Skeletal muscle satellite cell (primary cell): ENCODE results near the gene TSHZ2.
"Not testable (repeated sequence)": the region's sequence is repeated elsewhere in the genome, so short reads cannot be mapped to it uniquely, and the experiment has no call there.

Experiments used
- H3K27me3 ChIP-seq: 2 replicates; pipeline ENCODE4 v1.7.0; 2013; ENCODE audit warnings: low read length; ENCODE audit not compliant: control insufficient read depth, insufficient read depth
- H3K36me3 ChIP-seq: 2 replicates; pipeline ENCODE4 v1.7.0; 2013; ENCODE audit warnings: mild to moderate bottlenecking, control low read depth, low read length; ENCODE audit not compliant: insufficient read depth
- H3K4me1 ChIP-seq: 2 replicates; pipeline ENCODE4 v1.7.0; 2013; ENCODE audit warnings: low read length; ENCODE audit not compliant: control insufficient read depth, insufficient read depth
- H3K4me2 ChIP-seq: 2 replicates; pipeline ENCODE4 v1.7.0; 2013; ENCODE audit warnings: mild to moderate bottlenecking, low read length
- H3K4me3 ChIP-seq: 2 replicates; pipeline ENCODE4 v1.7.0; 2013; ENCODE audit warnings: low read length
- H3K9ac ChIP-seq: 2 replicates; pipeline ENCODE4 v1.7.0; 2013; ENCODE audit warnings: mild to moderate bottlenecking, low read depth, low read length, moderate library complexity
- H3K9me3 ChIP-seq: replicated peaks from 2 replicates; pipeline ENCODE4 v1.7.0; 2013; ENCODE audit warnings: mild to moderate bottlenecking, control low read depth, low read length

Gene TSHZ2

DNA sequence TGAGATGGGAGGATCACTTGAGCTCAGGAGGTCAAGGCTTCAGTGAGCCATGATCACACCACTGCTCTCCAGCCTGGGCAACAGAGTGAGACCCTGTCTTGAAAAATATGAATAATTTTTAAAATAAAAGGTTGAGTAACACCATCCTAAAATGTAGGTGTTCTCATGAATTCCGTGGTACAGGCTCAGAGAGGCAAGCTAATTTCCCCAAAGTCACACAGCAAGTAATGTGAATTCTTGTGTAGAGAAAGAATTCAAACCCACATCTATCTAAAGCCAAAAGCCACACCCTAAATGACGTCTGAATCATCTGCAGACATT lies 541.0 kb downstream of the TSHZ2 start:
- H3K27me3 ChIP-seq: peaks cover 2% of the 10 kb centered on the region
- no peaks in the 10 kb centered on the region for H3K9me3 ChIP-seq
- H3K9ac ChIP-seq: no peak overlapping the region
- no peaks in the 10 kb centered on the region for H3K36me3 ChIP-seq
- no peak overlapping the region for H3K4me2 ChIP-seq
- H3K4me1 ChIP-seq: no peaks in the 10 kb centered on the region
- no peak overlapping the region for H3K4me3 ChIP-seq

GRCh38 chr20:53513489-53514298 lies 541.5 kb downstream of the TSHZ2 start:
- Histone ChIP-seq H3K36me3 (no peaks in the 10 kb centered on the region), H3K27me3 (peaks cover 2% of the 10 kb centered on the region), H3K4me1 (no peaks in the 10 kb centered on the region), H3K4me2 (no peak overlapping the region), H3K9me3 (no peaks in the 10 kb centered on the region), H3K4me3 (no peak overlapping the region), H3K9ac (no peak overlapping the region)

GRCh38 chr20:53515749-53516148 lies 543.6 kb downstream of the TSHZ2 start:
- no peak overlapping the region for H3K4me2 ChIP-seq
- no peaks in the 10 kb centered on the region for H3K4me1 ChIP-seq
- no peak overlapping the region for H3K9ac ChIP-seq
- H3K36me3 ChIP-seq: no peaks in the 10 kb centered on the region
- H3K4me3 ChIP-seq: no peak overlapping the region
- no peaks in the 10 kb centered on the region for H3K9me3 ChIP-seq
- H3K27me3 ChIP-seq: peaks cover 5% of the 10 kb centered on the region

DNA sequence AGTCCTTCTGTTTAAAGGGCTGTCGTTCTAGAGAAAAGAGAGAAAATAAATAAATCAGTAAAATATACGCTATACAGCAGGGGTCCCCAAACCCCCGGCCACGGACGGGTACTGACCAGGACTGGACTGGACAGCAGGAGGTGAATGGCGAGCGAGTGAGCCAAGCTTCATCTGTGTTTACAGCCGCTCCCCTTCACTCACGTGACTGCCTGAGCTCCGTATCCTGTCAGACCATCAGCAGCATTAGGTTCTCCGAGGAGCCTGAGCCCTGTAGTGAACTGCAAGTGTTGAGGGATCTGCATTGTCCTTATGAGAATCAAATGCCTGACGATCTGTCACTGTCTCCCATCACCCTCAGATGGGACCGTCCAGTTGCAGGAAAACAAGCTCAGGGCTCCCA lies 545.0 kb downstream of the TSHZ2 start:
- Histone ChIP-seq H3K9ac (no peak overlapping the region), H3K4me1 (no peaks in the 10 kb centered on the region), H3K4me3 (no peak overlapping the region), H3K27me3 (peaks cover 5% of the 10 kb centered on the region), H3K36me3 (no peaks in the 10 kb centered on the region), H3K4me2 (peak overlapping the region; percentile 25), H3K9me3 (no peaks in the 10 kb centered on the region)

DNA sequence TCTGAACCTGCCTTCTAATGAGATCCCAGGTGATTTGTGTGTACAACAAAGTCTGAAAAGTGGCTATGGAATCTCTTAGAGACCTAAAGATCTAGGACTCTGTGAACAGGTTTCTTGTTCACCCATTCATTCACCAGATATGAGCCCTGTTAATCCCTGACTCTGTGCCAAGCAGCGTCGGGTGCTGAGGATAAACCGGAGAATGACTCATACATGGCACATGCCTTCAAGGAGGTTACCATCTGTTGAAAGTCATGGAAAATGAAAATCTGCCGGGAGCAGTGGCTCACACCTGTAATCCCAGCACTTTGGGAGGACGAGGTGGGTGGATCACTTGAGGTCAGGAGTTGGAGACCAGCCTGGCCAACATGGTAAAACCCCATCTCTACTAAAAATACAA lies 549.3 kb downstream of the TSHZ2 start:
- H3K27me3 ChIP-seq, H3K9me3 ChIP-seq, H3K4me1 ChIP-seq, H3K4me3 ChIP-seq, H3K4me2 ChIP-seq, H3K36me3 ChIP-seq, H3K9ac ChIP-seq: not testable (repeated sequence)

GRCh38 chr20:53522026-53522425 lies 549.9 kb downstream of the TSHZ2 start:
- no peak overlapping the region for H3K9ac ChIP-seq
- no peaks in the 10 kb centered on the region for H3K36me3 ChIP-seq
- H3K4me3 ChIP-seq: no peak overlapping the region
- peaks cover 4% of the 10 kb centered on the region for H3K27me3 ChIP-seq
- no peaks in the 10 kb centered on the region for H3K9me3 ChIP-seq
- H3K4me1 ChIP-seq: no peaks in the 10 kb centered on the region
- no peak overlapping the region for H3K4me2 ChIP-seq

GRCh38 chr20:53522696-53523095 lies 550.5 kb downstream of the TSHZ2 start:
- no peaks in the 10 kb centered on the region for H3K9me3 ChIP-seq
- H3K4me1 ChIP-seq: no peaks in the 10 kb centered on the region
- H3K36me3 ChIP-seq: no peaks in the 10 kb centered on the region
- peaks cover 4% of the 10 kb centered on the region for H3K27me3 ChIP-seq
- no peak overlapping the region for H3K4me2 ChIP-seq
- H3K4me3 ChIP-seq: no peak overlapping the region
- H3K9ac ChIP-seq: no peak overlapping the region

- not testable (repeated sequence) for H3K9me3 ChIP-seq, H3K4me2 ChIP-seq, H3K9ac ChIP-seq, H3K4me3 ChIP-seq, H3K36me3 ChIP-seq, H3K27me3 ChIP-seq, H3K4me1 ChIP-seq
These were observed 551.5 kb downstream of the TSHZ2 start for GRCh38 chr20:53523615-53524014.

DNA sequence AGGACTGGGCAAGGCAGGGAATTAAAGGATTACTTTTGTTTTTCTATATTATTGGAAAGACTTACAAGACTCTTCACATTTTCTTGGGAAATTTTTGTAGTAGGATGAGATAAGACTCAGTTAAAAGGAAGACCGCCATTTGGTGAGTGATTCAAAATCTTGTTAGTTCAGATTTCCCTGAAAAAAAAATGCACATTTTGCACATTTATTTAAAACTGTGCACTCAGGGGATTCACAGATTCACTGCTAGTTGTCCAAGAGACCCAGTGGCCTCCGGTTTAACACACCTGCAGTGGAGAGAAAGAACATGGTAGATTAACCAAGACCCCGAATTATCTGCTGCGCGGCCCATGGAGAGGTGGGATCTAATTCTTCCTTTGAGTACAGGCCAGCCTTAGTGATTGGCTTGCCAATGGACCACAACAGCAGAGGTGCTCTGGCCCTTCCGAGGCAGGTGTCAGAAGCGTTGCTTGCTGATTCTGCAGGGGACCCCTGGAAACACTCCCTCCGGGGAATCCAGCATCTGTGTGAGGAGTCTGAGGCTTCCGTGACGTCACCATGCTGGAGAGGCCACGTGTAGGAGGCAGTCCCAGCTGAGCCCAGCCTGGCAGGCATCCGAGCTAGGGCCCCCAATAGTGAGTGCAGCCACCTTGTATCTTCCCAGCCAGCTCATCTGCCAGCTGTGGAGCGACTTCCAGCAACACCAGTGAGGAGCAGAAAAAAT lies 552.6 kb downstream of the TSHZ2 start:
- Histone ChIP-seq H3K9ac (no peak overlapping the region), H3K27me3 (peaks cover 4% of the 10 kb centered on the region), H3K4me3 (no peak overlapping the region), H3K36me3 (no peaks in the 10 kb centered on the region), H3K9me3 (no peaks in the 10 kb centered on the region), H3K4me2 (no peak overlapping the region), H3K4me1 (no peaks in the 10 kb centered on the region)

DNA sequence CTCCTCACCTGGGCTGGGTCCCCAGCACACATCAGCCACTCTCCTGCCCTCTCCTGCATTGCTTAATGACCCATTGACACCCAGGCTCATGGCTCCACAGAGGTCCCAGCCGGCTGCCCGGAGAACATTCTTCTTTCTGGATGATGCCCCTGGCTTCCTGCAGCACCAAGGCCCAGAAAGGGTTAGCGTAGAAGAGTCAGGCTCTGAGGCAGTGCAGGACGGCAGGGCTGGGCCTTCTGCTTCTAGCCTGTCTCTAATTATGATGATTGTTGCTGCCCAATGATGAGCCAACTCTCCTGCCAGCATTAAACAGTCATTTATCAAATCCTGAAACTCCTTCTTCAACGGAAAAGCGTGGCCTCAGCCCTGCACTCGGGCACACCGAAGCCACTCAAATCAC lies 555.0 kb downstream of the TSHZ2 start:
- H3K4me2 ChIP-seq: no peak overlapping the region
- no peaks in the 10 kb centered on the region for H3K9me3 ChIP-seq
- H3K27me3 ChIP-seq: no peaks in the 10 kb centered on the region
- no peak overlapping the region for H3K9ac ChIP-seq
- H3K36me3 ChIP-seq: no peaks in the 10 kb centered on the region
- H3K4me3 ChIP-seq: no peak overlapping the region
- H3K4me1 ChIP-seq: no peaks in the 10 kb centered on the region

DNA sequence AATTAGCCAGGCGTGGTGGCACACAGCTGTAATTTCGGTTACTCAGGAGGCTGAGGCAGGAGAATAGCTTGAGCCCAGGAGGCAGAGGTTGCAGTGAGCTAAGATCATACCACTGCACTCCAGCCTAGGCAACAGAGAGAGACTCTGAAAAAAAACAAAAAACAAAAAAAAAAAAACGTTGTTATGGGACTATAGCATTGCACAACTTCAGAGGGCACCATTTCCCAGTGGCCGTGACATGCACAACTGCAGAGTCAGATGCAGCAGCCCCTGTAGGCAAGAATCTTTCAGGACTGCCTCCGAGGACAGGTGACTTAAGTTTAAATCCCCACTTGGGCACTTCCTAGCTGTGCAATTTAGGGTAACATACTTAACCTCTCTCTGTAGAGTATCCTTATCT lies 557.5 kb downstream of the TSHZ2 start:
- Histone ChIP-seq H3K4me1 (no peaks in the 10 kb centered on the region), H3K9me3 (no peaks in the 10 kb centered on the region), H3K36me3 (no peaks in the 10 kb centered on the region), H3K4me3 (no peak overlapping the region), H3K27me3 (no peaks in the 10 kb centered on the region), H3K4me2 (no peak overlapping the region), H3K9ac (no peak overlapping the region)

GRCh38 chr20:53530440-53530839 lies 558.3 kb downstream of the TSHZ2 start:
- H3K4me1 ChIP-seq: no peaks in the 10 kb centered on the region
- no peaks in the 10 kb centered on the region for H3K27me3 ChIP-seq
- H3K9me3 ChIP-seq: no peaks in the 10 kb centered on the region
- no peaks in the 10 kb centered on the region for H3K36me3 ChIP-seq
- H3K9ac ChIP-seq: no peak overlapping the region
- no peak overlapping the region for H3K4me2 ChIP-seq
- no peak overlapping the region for H3K4me3 ChIP-seq
